ENCODE measurements around the gene IFFO2.

IFFO2 gene

GRCh38 chr1:18890706-18891425, 65.6 kb downstream of the IFFO2 start:
- no peak for DNase-seq

- DNase-seq = no peak
These were observed 70.5 kb downstream of the IFFO2 start for GRCh38 chr1:18886003-18886335.

GRCh38 chr1:18885311-18886002, 71.0 kb downstream of the IFFO2 start:
- no peak for DNase-seq

GRCh38 chr1:18884727-18885126, 71.7 kb downstream of the IFFO2 start:
- no peak for DNase-seq

- no peak for DNase-seq
These were observed 72.1 kb downstream of the IFFO2 start for GRCh38 chr1:18884419-18884717.

- DNase-seq = peak; percentile 71
These were observed 72.6 kb downstream of the IFFO2 start for GRCh38 chr1:18883636-18884418.

- no peak for DNase-seq
These were observed 73.4 kb downstream of the IFFO2 start for GRCh38 chr1:18883079-18883478.

- DNase-seq = no peak
These were observed 74.0 kb downstream of the IFFO2 start for GRCh38 chr1:18882486-18882885.

GRCh38 chr1:18881642-18882431, 74.6 kb downstream of the IFFO2 start:
- DNase-seq = no peak

- DNase-seq = no peak
These were observed 75.3 kb downstream of the IFFO2 start for GRCh38 chr1:18881164-18881563.

- DNase-seq = no peak
These were observed 75.9 kb downstream of the IFFO2 start for GRCh38 chr1:18880585-18880984.

GRCh38 chr1:18879791-18880309, 76.6 kb downstream of the IFFO2 start:
- DNase-seq = no peak

GRCh38 chr1:18879215-18879790, 77.2 kb downstream of the IFFO2 start:
- DNase-seq = no peak

- DNase-seq = no peak
These were observed 77.8 kb downstream of the IFFO2 start for GRCh38 chr1:18878538-18879214.

- DNase-seq = no peak
These were observed 79.2 kb downstream of the IFFO2 start for GRCh38 chr1:18877282-18877681.

GRCh38 chr1:18876210-18876609, 80.3 kb downstream of the IFFO2 start:
- no peak for DNase-seq

GRCh38 chr1:18875796-18876128, 80.7 kb downstream of the IFFO2 start:
- DNase-seq = no peak

- DNase-seq = peak; percentile 64
These were observed 81.2 kb downstream of the IFFO2 start for GRCh38 chr1:18875107-18875795.

GRCh38 chr1:18874600-18874999, 81.9 kb downstream of the IFFO2 start:
- no peak for DNase-seq

- DNase-seq = no peak
These were observed 82.4 kb downstream of the IFFO2 start for GRCh38 chr1:18874036-18874435.

GRCh38 chr1:18872071-18872611, 84.3 kb downstream of the IFFO2 start:
- DNase-seq = no peak

All from activated gamma-delta T cell treated with Interleukin-2 at 50 U/mL for 16 hours (primary cell).